Measurements from ENCODE around the gene HTN1.

- TF ChIP-seq, protein P1, sequence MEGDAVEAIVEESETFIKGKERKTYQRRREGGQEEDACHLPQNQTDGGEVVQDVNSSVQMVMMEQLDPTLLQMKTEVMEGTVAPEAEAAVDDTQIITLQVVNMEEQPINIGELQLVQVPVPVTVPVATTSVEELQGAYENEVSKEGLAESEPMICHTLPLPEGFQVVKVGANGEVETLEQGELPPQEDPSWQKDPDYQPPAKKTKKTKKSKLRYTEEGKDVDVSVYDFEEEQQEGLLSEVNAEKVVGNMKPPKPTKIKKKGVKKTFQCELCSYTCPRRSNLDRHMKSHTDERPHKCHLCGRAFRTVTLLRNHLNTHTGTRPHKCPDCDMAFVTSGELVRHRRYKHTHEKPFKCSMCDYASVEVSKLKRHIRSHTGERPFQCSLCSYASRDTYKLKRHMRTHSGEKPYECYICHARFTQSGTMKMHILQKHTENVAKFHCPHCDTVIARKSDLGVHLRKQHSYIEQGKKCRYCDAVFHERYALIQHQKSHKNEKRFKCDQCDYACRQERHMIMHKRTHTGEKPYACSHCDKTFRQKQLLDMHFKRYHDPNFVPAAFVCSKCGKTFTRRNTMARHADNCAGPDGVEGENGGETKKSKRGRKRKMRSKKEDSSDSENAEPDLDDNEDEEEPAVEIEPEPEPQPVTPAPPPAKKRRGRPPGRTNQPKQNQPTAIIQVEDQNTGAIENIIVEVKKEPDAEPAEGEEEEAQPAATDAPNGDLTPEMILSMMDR (IDR thresholded peaks at IDR 0.05): no peak
- TF ChIP-seq POLR2A (IDR thresholded peaks at IDR 0.05) (no peak), POLR2AphosphoS5 (IDR thresholded peaks at IDR 0.05; ENCODE audit: insufficient read depth in 1 of 2, low read depth in 1 of 2) (no peak)
These were observed 27.0 kb upstream of the HTN1 start for GRCh38 chr4:70023218-70023617.

All from vagina (tissue), 2 donors.